HS-5 (cell line): ENCODE data around the gene ENOX2.
A peak's percentile ranks its signal among the peaks of the same experiment; 100 is the strongest.

Source experiments
- DNase-seq: peaks from one replicate; pipeline ENCODE4 v3.0.0-alpha.2; 2012; ENCODE audit warnings: low read depth

The ENOX2 gene

GRCh38 chrX:130879869-130880268 is 23.1 kb downstream of the ENOX2 start:
- no peak for DNase-seq

- DNase-seq: peak; percentile 62
Measured at GRCh38 chrX:130878350-130879341, 24.4 kb downstream of the ENOX2 start.

- no peak for DNase-seq
Measured at GRCh38 chrX:130877892-130878341, 25.1 kb downstream of the ENOX2 start.

- no peak for DNase-seq
Measured at GRCh38 chrX:130876226-130876625, 26.8 kb downstream of the ENOX2 start.

GRCh38 chrX:130874751-130875150 is 28.3 kb downstream of the ENOX2 start:
- no peak for DNase-seq

GRCh38 chrX:130869239-130869638 is 33.8 kb downstream of the ENOX2 start:
- no peak for DNase-seq

GRCh38 chrX:130861462-130861861 is 41.5 kb downstream of the ENOX2 start:
- DNase-seq: no peak

GRCh38 chrX:130857207-130857606 is 45.8 kb downstream of the ENOX2 start:
- no peak for DNase-seq

- DNase-seq: no peak
Measured at GRCh38 chrX:130851569-130851968, 51.4 kb downstream of the ENOX2 start.

GRCh38 chrX:130848763-130849162 is 54.2 kb downstream of the ENOX2 start:
- no peak for DNase-seq

- no peak for DNase-seq
Measured at GRCh38 chrX:130846746-130847145, 56.3 kb downstream of the ENOX2 start.

- DNase-seq: no peak
Measured at GRCh38 chrX:130841776-130842175, 61.2 kb downstream of the ENOX2 start.

GRCh38 chrX:130840345-130840744 is 62.7 kb downstream of the ENOX2 start:
- no peak for DNase-seq

- no peak for DNase-seq
Measured at GRCh38 chrX:130836447-130836846, 66.6 kb downstream of the ENOX2 start.

- no peak for DNase-seq
Measured at GRCh38 chrX:130834830-130835229, 68.2 kb downstream of the ENOX2 start.

- no peak for DNase-seq
Measured at GRCh38 chrX:130834149-130834548, 68.9 kb downstream of the ENOX2 start.

- no peak for DNase-seq
Measured at GRCh38 chrX:130831347-130831722, 71.7 kb downstream of the ENOX2 start.

- DNase-seq: no peak
Measured at GRCh38 chrX:130830599-130831346, 72.2 kb downstream of the ENOX2 start.

- no peak for DNase-seq
Measured at GRCh38 chrX:130829526-130830515, 73.2 kb downstream of the ENOX2 start.

GRCh38 chrX:130828641-130829040 is 74.4 kb downstream of the ENOX2 start:
- DNase-seq: no peak

- DNase-seq: no peak
Measured at GRCh38 chrX:130827648-130828047, 75.4 kb downstream of the ENOX2 start.

- DNase-seq: no peak
Measured at GRCh38 chrX:130826249-130826648, 76.8 kb downstream of the ENOX2 start.
